MM.1S (cell line): ENCODE data around the gene ABCC4.

Source experiments
- EZH2 ChIP-seq: fragments of 300-600 bp; sonication (generic); optimal IDR thresholded peaks from 2 replicates; pipeline ENCODE3; 2017; ENCODE audit warnings: low read depth, mild to moderate bottlenecking, antibody characterized with exemption, low read length, mixed read lengths
- TF ChIP-seq, protein P1 (sequence below): fragments of 300-600 bp; sonication (generic); IDR thresholded peaks from 2 replicates; pipeline ENCODE4 v1.5.1; 2016; ENCODE audit warnings: antibody characterized with exemption, low read length, mixed read lengths

DNA sequence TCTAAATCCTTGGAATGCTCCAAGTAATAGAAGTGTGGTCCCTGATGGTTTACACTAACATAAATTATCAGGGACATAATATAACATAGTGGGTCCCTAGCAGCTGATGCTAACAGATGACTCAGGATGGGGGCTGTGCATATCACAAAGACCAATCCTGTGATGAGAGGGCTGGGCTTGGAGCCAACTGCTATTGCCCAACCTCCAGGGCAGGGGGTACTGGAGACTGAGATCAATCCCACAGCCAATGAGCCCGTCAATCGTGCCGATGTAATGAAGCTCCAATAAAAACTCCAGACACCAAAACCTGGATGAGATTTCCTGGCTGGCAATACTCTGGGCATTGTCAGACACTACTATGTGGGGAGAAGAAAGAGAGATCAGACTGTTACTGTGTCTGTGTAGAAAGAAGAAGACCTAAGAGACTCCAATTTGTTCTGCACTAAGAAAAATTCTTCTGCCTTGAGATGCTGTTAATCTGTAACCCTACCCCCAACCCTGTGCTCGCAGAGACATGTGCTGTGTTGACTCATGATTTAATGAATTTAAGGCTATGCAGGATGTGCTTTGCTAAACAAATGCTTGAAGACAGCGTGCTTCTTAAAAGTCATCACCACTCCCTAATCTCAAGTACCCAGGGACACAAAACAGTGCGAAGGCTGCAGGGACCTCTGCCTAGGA is 33.4 kb downstream of the ABCC4 start:
- no peak for TF ChIP-seq EZH2
- TF ChIP-seq, protein P1, sequence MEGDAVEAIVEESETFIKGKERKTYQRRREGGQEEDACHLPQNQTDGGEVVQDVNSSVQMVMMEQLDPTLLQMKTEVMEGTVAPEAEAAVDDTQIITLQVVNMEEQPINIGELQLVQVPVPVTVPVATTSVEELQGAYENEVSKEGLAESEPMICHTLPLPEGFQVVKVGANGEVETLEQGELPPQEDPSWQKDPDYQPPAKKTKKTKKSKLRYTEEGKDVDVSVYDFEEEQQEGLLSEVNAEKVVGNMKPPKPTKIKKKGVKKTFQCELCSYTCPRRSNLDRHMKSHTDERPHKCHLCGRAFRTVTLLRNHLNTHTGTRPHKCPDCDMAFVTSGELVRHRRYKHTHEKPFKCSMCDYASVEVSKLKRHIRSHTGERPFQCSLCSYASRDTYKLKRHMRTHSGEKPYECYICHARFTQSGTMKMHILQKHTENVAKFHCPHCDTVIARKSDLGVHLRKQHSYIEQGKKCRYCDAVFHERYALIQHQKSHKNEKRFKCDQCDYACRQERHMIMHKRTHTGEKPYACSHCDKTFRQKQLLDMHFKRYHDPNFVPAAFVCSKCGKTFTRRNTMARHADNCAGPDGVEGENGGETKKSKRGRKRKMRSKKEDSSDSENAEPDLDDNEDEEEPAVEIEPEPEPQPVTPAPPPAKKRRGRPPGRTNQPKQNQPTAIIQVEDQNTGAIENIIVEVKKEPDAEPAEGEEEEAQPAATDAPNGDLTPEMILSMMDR: no peak
